Stimulated activated effector memory CD8-positive, alpha-beta T cell treated with anti-CD3 and anti-CD28 coated beads, Interleukin-12 subunit alpha, Interleukin-12 subunit beta, amount 100 ng/mL, for 72 hours (primary cell): ENCODE results near the gene SNX3.

ENCODE experiments used
- ATAC-seq: fragments of 150-1000 bp; cut with Tn5 transposase; 2 replicates; pipeline ENCODE4 v1.10.0; 2021
- DNase-seq, 2 donors: peaks; one replicate each; pipeline ENCODE4 v3.0.0; 2021 to 2022; ENCODE audit warnings: low spot score in 2 of 2
- H3K27ac Mint-ChIP-seq: one replicate; pipeline ENCODE4 v1.8.0; 2022; ENCODE audit warnings: mild to moderate bottlenecking, mixed read lengths
- H3K36me3 Mint-ChIP-seq: one replicate; pipeline ENCODE4 v1.8.0; 2022; ENCODE audit warnings: mild to moderate bottlenecking, mixed read lengths
- H3K4me1 Mint-ChIP-seq: one replicate; pipeline ENCODE4 v1.8.0; 2022; ENCODE audit warnings: mixed read lengths
- H3K4me3 Mint-ChIP-seq: one replicate; pipeline ENCODE4 v1.8.0; 2022; ENCODE audit warnings: mild to moderate bottlenecking, mixed read lengths
- H3K9me3 Mint-ChIP-seq: one replicate; pipeline ENCODE4 v1.8.0; 2022; ENCODE audit warnings: mixed read lengths

The SNX3 gene

DNA sequence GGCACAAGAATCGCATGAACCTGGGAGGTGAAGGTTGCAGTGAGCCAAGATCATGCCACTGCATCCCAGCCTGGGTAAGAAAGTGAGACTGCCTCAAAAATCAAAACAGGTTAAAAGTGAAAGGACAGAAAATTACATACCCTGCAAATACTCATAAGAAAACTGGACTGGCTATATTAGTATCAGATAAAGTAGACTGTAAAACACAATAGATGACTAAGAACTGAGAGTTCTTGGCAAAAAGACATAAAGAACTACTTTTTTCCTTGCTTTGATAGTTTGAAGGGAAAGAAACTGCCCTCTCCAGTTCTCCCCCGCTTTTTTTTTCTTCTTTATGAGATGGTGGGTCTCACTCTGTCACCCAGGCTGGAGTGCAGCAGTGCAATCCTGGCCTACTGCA is 17.0 kb downstream of the SNX3 start:
- Mint-ChIP-seq H3K4me3 (no peak overlapping the region), H3K36me3 (peaks cover 29% of the 10 kb centered on the region), H3K27ac (no peak overlapping the region), H3K9me3 (peaks cover 3% of the 10 kb centered on the region), H3K4me1 (peaks cover 25% of the 10 kb centered on the region)
- DNase-seq (no peak), ATAC-seq (no peak)

DNA sequence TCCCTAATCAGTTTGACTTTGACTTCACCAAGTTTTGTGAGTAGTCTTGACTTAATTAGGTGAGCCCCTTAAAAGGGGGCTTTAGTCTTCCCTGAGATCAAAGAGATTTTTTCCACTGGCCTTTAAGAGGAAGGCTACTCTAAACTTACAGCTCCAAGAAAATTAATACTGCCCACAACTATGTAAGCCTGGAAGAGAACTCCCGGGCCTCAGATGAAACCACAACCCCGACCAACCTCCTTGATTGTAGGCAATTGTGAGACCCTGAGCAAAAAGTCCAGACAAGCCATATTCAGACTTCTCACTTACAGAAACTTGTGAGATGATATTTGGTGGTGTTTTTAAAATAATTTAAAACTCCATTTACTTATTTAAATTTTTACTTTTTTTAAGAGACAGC is 18.1 kb downstream of the SNX3 start:
- Mint-ChIP-seq H3K27ac (no peak overlapping the region), H3K36me3 (peaks cover 31% of the 10 kb centered on the region), H3K4me1 (peaks cover 18% of the 10 kb centered on the region), H3K9me3 (peaks cover 3% of the 10 kb centered on the region), H3K4me3 (no peak overlapping the region)
- ATAC-seq (no peak), DNase-seq (no peak)

DNA sequence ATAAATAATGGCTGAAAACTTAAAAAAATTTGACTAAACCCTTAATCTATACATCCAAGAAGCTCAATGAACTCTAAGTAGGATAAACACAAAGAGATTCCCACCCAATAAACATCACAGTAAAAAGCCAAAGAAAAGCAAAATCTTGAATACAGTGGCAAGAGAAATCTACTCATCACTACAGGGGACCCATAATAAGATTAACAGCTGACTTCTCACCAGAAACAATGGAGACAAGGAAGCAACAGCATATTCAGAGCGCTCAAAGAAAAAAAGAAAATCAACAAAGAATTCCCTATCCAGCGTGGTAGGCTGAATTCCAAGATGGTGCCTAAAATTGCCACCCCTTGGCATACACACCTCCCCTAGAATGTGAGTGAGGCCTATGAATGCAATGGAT is 18.6 kb downstream of the SNX3 start:
- no peak overlapping the region for H3K4me3 Mint-ChIP-seq
- peaks cover 18% of the 10 kb centered on the region for H3K4me1 Mint-ChIP-seq
- no peak for DNase-seq
- peaks cover 3% of the 10 kb centered on the region for H3K9me3 Mint-ChIP-seq
- ATAC-seq = no peak
- peaks cover 36% of the 10 kb centered on the region for H3K36me3 Mint-ChIP-seq
- no peak overlapping the region for H3K27ac Mint-ChIP-seq

DNA sequence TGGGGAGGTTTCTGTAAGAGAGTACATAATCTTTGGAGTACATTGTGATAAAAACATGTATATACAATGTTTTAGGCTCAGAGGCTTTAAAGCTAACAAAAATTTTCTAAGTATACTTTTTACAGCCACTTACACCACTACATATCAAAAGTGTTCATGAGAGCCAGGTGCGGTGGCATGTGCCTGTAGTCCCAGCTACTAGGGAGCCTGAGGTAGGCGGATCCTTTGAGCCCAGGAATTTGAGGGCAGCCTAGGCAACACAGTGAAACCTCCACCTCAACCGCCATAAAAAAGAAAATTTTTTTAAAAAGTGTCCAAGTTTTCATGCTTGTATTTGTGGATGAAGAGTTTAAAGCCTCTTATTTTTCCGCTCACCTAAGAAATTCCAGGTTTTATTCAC is 22.5 kb downstream of the SNX3 start:
- H3K4me3 Mint-ChIP-seq = no peak overlapping the region
- peaks cover 31% of the 10 kb centered on the region for H3K36me3 Mint-ChIP-seq
- peaks cover 3% of the 10 kb centered on the region for H3K9me3 Mint-ChIP-seq
- no peak for ATAC-seq
- DNase-seq = no peak
- H3K27ac Mint-ChIP-seq = no peak overlapping the region
- peaks cover 24% of the 10 kb centered on the region for H3K4me1 Mint-ChIP-seq

GRCh38 chr6:108236791-108237190 is 24.0 kb downstream of the SNX3 start:
- no peak overlapping the region for H3K27ac Mint-ChIP-seq
- ATAC-seq (no peak), DNase-seq (no peak)
- peaks cover 17% of the 10 kb centered on the region for H3K4me1 Mint-ChIP-seq
- H3K4me3 Mint-ChIP-seq = no peak overlapping the region
- peaks cover 25% of the 10 kb centered on the region for H3K36me3 Mint-ChIP-seq
- H3K9me3 Mint-ChIP-seq = no peaks in the 10 kb centered on the region

GRCh38 chr6:108235127-108235526 is 25.7 kb downstream of the SNX3 start:
- ATAC-seq (no peak), DNase-seq (no peak)
- Mint-ChIP-seq H3K9me3 (no peaks in the 10 kb centered on the region), H3K4me3 (no peak overlapping the region), H3K36me3 (peaks cover 24% of the 10 kb centered on the region), H3K4me1 (peaks cover 11% of the 10 kb centered on the region), H3K27ac (no peak overlapping the region)

GRCh38 chr6:108228416-108228815 is 32.4 kb downstream of the SNX3 start:
- no peak for ATAC-seq

GRCh38 chr6:108227290-108227689 is 33.5 kb downstream of the SNX3 start:
- DNase-seq = no peak
- no peak overlapping the region for H3K4me3 Mint-ChIP-seq
- peaks cover 38% of the 10 kb centered on the region for H3K36me3 Mint-ChIP-seq
- ATAC-seq = no peak
- H3K9me3 Mint-ChIP-seq = no peaks in the 10 kb centered on the region
- peaks cover 10% of the 10 kb centered on the region for H3K4me1 Mint-ChIP-seq
- H3K27ac Mint-ChIP-seq = peak overlapping the region; percentile 73

More at GRCh38 chr6:108228416-108228815, 32.4 kb downstream of the SNX3 start:
- Mint-ChIP-seq H3K27ac (no peak overlapping the region), H3K9me3 (no peaks in the 10 kb centered on the region), H3K36me3 (peaks cover 27% of the 10 kb centered on the region), H3K4me1 (peaks cover 5% of the 10 kb centered on the region), H3K4me3 (no peak overlapping the region)
- no peak for DNase-seq

DNA sequence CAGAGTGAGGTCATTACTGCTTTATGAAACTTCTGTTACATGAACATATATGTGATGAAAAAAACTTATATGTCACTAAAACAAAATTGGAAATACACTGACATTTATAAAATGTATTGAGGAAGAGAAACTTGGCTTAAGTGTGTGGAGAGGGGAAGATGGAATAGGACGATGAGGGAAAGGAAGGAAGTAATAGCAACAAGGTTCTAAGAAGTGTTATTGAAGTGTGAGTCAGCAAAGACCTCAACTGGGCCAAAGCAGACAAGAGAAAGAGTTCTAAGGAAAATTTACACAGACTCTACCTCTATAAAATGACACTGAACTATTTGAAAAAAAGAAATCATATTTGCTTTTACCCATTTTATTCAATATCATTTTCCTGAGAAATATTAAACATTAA is 38.3 kb downstream of the SNX3 start:
- ATAC-seq (peak; percentile 57), DNase-seq (no peak)
- peaks cover 10% of the 10 kb centered on the region for H3K4me1 Mint-ChIP-seq
- no peak overlapping the region for H3K4me3 Mint-ChIP-seq
- H3K27ac Mint-ChIP-seq = peak overlapping the region; percentile 46
- H3K36me3 Mint-ChIP-seq = peaks cover 71% of the 10 kb centered on the region
- H3K9me3 Mint-ChIP-seq = no peaks in the 10 kb centered on the region

- Mint-ChIP-seq H3K4me3 (no peak overlapping the region), H3K27ac (peak overlapping the region; percentile 46), H3K4me1 (peaks cover 10% of the 10 kb centered on the region), H3K36me3 (peaks cover 75% of the 10 kb centered on the region), H3K9me3 (no peaks in the 10 kb centered on the region)
- DNase-seq = no peak
- peak; percentile 86 for ATAC-seq
Measured at GRCh38 chr6:108222064-108222463, 38.8 kb downstream of the SNX3 start.

DNA sequence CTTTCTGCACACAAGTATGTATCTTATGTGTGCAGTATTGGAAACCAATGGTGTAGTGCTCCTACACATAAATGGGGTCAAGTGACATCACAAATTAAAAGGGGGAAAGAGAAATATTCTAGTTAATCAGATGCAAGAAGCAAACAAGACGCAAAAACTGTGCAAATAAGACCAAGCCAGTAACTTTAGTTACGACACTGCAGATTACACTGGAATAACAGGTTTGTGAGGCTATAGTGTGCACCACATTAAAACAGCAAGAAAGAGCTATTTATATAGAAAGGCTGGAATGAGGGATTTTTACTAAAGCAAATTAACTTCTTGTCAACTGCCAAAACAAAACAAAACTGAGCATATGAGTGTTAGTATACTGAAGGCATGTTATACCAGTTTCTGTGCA is 49.2 kb downstream of the SNX3 start:
- no peak for ATAC-seq
- H3K9me3 Mint-ChIP-seq = no peaks in the 10 kb centered on the region
- DNase-seq = no peak
- peaks cover 63% of the 10 kb centered on the region for H3K36me3 Mint-ChIP-seq
- H3K27ac Mint-ChIP-seq = no peak overlapping the region
- H3K4me1 Mint-ChIP-seq = no peaks in the 10 kb centered on the region
- H3K4me3 Mint-ChIP-seq = no peak overlapping the region

GRCh38 chr6:108210556-108210955 is 50.3 kb downstream of the SNX3 start:
- Mint-ChIP-seq H3K4me3 (no peak overlapping the region), H3K36me3 (peaks cover 53% of the 10 kb centered on the region), H3K4me1 (no peaks in the 10 kb centered on the region), H3K27ac (no peak overlapping the region), H3K9me3 (no peaks in the 10 kb centered on the region)
- ATAC-seq (no peak), DNase-seq (no peak)

DNA sequence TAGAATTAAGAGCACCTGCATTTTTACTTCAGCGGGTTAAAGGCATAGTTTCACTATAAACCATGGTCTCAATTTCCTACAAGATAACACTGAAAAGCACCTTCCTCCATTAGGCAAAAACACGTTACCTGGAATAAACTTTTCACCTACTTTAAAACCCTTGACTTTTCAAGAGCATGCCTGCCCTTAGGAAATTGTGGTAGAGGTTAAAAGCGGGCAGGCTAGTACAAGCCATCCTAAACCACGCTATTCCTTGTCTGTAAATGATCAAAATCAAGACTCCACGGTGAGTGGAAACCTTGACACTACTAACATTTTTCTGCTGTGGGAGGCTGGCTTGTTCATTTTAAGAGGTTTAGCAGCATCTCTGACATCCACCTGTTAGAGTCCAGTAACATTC is 51.1 kb downstream of the SNX3 start:
- Mint-ChIP-seq H3K4me1 (no peaks in the 10 kb centered on the region), H3K36me3 (peaks cover 45% of the 10 kb centered on the region), H3K4me3 (no peak overlapping the region), H3K27ac (no peak overlapping the region), H3K9me3 (no peaks in the 10 kb centered on the region)
- no peak for ATAC-seq
- DNase-seq = no peak

GRCh38 chr6:108207013-108207412 is 53.8 kb downstream of the SNX3 start:
- H3K9me3 Mint-ChIP-seq = no peaks in the 10 kb centered on the region
- H3K36me3 Mint-ChIP-seq = peaks cover 19% of the 10 kb centered on the region
- no peak for DNase-seq
- H3K4me1 Mint-ChIP-seq = no peaks in the 10 kb centered on the region
- no peak overlapping the region for H3K4me3 Mint-ChIP-seq
- H3K27ac Mint-ChIP-seq = no peak overlapping the region
- no peak for ATAC-seq

- no peak overlapping the region for H3K4me3 Mint-ChIP-seq
- no peak overlapping the region for H3K27ac Mint-ChIP-seq
- H3K9me3 Mint-ChIP-seq = no peaks in the 10 kb centered on the region
- ATAC-seq = no peak
- DNase-seq = no peak
- H3K36me3 Mint-ChIP-seq = no peaks in the 10 kb centered on the region
- no peaks in the 10 kb centered on the region for H3K4me1 Mint-ChIP-seq
Measured at GRCh38 chr6:108203189-108204112, 57.4 kb downstream of the SNX3 start.

- Mint-ChIP-seq H3K4me1 (no peaks in the 10 kb centered on the region), H3K36me3 (no peaks in the 10 kb centered on the region), H3K9me3 (no peaks in the 10 kb centered on the region), H3K27ac (no peak overlapping the region), H3K4me3 (no peak overlapping the region)
- ATAC-seq (no peak), DNase-seq (no peak)
Measured at GRCh38 chr6:108200631-108201030, 60.2 kb downstream of the SNX3 start.
